ENCODE results near the gene HMX2. TPM values are rescaled to one million over a fixed set of nuclear protein-coding genes. Genes with fewer than 3 reads are reported as not detected.

HMX2 gene
- total RNA-seq: not detected in 2 replicates

GRCh38 chr10:123147635-123148413 is at the start of gene HMX2:
TSS of gene HMX2 (plus strand) at chr10:123148136. CDS start at chr10:123148379, 243 bp downstream.
- no peak for DNase-seq (ENCODE audit: extremely low read depth, low read depth, low spot score)

DNA sequence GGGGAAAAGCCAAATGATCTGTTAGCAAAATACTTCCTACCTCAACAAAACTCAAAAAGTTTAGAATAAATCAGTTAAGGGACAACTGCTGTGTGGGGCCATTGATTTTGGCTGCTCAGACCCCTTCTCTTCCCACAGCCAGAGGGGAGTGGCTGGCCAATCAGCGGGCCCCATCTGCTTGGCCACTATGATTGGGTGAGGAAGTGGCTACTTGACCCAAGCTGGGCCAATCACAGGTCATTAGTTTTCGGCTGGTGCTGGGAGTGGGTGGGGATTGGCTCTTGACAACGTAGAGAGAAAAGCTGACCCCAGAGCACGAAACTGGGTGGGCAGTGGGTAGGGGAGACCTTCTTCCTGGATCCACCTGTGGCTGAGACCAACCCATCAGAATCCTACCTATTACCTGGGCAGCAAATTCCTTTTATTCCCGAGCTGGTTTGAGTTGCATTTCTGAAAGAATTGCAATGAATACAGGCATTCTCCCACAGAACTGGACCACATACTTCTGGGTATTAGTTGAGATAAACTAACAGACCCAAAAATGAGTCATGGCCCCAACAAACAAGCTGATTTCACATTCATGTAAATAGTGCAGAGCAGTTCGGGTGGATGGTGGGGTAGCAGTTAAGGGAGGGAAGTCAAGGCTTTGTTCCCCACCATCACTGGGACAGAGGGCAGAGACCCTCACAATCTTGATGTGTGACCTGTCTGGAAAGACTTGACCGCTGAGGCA is 47.7 kb upstream of the HMX2 start:
- no peak for DNase-seq (ENCODE audit: extremely low read depth, low read depth, low spot score)

DNA sequence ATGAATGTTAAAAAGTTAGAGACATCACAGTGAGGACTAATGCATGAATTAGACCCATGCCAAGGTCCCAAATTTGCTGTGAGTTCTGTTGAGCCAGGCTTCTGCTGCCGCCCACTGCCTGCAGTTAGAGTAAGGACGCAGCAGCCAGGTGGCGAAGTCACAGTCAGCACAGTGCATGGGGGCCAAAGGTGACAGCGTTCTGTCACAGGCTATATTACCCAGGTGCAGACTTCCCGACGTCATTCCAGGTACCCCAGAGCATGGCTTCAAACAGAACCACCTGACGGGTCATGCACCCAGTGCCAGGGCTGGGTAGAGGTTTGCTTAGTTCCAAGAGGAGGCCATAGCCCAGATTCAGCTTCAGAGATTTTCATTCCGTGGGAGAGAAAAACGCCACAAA is 46.1 kb upstream of the HMX2 start:
- DNase-seq (ENCODE audit: extremely low read depth, low read depth, low spot score): no peak

- no peak for DNase-seq (ENCODE audit: extremely low read depth, low read depth, low spot score)
Measured at GRCh38 chr10:123102673-123103072, 45.3 kb upstream of the HMX2 start.

- no peak for DNase-seq (ENCODE audit: extremely low read depth, low read depth, low spot score)
Measured at GRCh38 chr10:123103944-123104343, 44.0 kb upstream of the HMX2 start.

DNA sequence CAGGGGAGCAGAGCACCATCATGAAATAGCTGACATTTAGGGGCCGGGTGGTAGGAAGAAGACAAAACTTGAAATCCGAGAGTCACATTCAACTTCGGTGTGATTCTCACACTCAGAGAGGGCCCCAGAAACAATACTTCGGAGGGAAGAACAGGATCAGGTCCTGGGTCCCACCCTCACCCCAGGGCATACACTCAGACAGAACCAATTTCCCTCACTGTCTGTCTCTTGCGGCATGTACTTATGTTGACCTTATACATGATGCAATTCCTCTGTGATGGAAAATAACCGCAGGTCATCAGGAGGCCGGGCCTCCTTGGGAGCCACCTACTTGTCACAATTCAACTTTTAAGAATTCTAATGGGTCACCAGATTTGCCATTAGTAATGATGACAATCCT is 38.5 kb upstream of the HMX2 start:
- no peak for DNase-seq (ENCODE audit: extremely low read depth, low read depth, low spot score)

DNA sequence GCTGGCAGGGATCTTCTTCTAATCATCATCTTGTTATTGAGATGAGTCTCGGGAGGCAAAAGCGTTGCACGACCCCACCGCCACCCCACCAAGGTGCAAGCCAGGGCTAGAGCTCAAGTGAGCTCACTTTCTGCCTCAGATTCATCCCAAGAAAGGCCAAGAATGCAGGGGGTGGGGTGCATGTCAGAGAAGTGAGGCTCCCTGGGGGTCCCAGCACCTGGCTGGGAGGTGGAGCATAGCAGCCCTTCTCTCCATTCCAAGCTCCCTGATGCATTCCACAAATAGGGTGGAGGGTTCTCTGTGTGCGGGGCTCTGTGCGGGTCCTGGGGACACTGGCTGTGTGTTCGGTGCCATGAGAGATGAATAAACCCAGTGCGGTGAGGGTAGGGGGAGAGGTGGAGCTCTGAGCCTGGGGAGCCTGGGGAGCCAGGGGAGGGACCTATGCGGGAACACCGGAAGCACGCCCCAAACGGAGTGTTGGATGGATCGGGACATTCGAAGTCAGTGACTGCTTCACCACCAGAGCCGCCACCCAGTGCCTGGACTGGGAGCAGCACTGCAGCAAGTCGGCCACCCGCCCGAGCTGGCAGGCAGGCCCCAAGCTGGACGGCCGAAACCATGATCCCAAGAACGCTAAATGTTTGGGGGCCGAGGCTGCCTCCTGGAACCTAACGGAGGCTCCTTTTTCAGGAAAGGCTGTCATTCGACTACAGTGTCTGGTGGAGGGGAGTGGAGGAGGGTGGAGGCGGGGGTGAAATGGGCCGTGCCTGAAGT is 30.1 kb upstream of the HMX2 start:
- DNase-seq (ENCODE audit: extremely low read depth, low read depth, low spot score): no peak

- no peak for DNase-seq (ENCODE audit: extremely low read depth, low read depth, low spot score)
Measured at GRCh38 chr10:123119081-123119480, 28.9 kb upstream of the HMX2 start.

DNA sequence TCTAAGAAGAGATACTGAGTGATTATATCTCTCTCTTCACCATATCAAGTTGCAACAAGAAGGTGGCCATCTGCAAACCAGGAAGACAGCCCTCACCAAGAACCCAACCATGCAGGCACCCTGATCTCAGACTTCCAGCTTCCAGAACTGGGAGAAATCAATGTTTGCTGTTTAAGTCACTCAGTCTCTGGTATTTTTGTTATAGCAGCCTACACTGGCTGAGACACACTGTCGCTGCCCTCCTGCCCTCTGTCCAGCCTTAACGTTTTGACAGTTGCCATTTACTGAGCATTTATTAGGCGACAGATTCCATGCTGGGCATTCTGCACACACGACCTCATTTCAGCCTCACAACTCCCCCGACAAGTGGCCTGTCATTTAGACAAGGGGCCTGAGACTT is 21.7 kb upstream of the HMX2 start:
- no peak for DNase-seq (ENCODE audit: extremely low read depth, low read depth, low spot score)

- DNase-seq (ENCODE audit: extremely low read depth, low read depth, low spot score): no peak
Measured at GRCh38 chr10:123129618-123130271, 18.2 kb upstream of the HMX2 start.

GRCh38 chr10:123132576-123133477 is 15.1 kb upstream of the HMX2 start:
- DNase-seq (ENCODE audit: extremely low read depth, low read depth, low spot score): peak; percentile 55

GRCh38 chr10:123133541-123134342 is 14.2 kb upstream of the HMX2 start:
- DNase-seq (ENCODE audit: extremely low read depth, low read depth, low spot score): no peak

GRCh38 chr10:123134343-123134914 is 13.5 kb upstream of the HMX2 start:
- no peak for DNase-seq (ENCODE audit: extremely low read depth, low read depth, low spot score)

- no peak for DNase-seq (ENCODE audit: extremely low read depth, low read depth, low spot score)
Measured at GRCh38 chr10:123134915-123135414, 13.0 kb upstream of the HMX2 start.

- no peak for DNase-seq (ENCODE audit: extremely low read depth, low read depth, low spot score)
Measured at GRCh38 chr10:123135415-123136141, 12.4 kb upstream of the HMX2 start, which contains the start of gene HMX3. TSS of gene HMX3 (plus strand) at chr10:123135970. CDS start at chr10:123136051, 81 bp downstream.

- DNase-seq (ENCODE audit: extremely low read depth, low read depth, low spot score): no peak
Measured at GRCh38 chr10:123136221-123136805, 11.6 kb upstream of the HMX2 start.
